Putamen (tissue), 1 donor: ENCODE measurements around the gene RNFT2.
"Not testable (repeated sequence)": the region's sequence is repeated elsewhere in the genome, so short reads cannot be mapped to it uniquely, and the experiment has no call there.

Experiments used
- DNase-seq: peaks from one replicate; pipeline ENCODE4 v3.0.0-alpha.2; 2016; ENCODE audit warnings: low spot score

The RNFT2 gene

DNA sequence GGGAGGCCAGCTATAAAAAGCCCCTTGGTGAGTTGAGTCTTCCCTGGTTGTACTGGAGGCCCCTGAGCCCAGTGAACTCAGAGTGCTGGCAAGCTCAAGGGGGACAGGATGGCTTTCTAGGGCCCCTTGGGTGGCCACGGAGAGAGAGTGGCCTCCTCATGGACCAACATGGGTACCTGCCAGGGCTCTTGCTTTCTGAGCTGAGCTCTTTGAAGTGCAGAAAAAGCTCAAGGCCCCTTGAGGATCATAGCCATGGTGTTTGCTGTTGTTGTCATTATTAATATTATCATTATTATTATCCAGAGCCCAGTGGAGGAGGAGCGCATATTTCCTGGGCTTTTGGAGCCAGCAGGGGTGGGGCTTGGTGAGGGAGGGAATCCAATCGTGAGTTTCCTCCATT is 6.7 kb downstream of the RNFT2 start:
- DNase-seq, result no peak

- DNase-seq, result no peak
Observed at GRCh38 chr12:116745554-116745953, 7.4 kb downstream of the RNFT2 start.

- DNase-seq, result no peak
Observed at GRCh38 chr12:116749884-116750283, 11.8 kb downstream of the RNFT2 start.

- no peak for DNase-seq
Observed at GRCh38 chr12:116750298-116750697, 12.2 kb downstream of the RNFT2 start.

DNA sequence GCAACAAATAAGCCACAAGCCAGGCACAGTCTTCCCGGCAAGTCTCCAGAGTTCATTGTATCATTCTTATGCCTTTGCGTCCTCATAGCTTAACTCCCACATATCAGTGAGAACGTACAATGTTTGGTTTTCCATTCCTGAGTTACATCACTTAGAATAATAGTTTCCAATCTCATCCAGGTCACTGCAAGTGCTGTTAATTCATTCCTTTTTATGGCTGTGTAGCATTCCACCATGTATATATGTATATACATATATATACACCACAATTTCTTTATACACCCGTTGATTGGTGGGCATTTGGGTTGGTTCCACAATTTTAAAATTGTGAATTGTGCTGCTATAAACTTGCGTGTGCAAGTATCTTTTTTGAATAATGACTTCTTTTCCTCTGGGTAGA is 16.0 kb downstream of the RNFT2 start:
- DNase-seq, result not testable (repeated sequence)

DNA sequence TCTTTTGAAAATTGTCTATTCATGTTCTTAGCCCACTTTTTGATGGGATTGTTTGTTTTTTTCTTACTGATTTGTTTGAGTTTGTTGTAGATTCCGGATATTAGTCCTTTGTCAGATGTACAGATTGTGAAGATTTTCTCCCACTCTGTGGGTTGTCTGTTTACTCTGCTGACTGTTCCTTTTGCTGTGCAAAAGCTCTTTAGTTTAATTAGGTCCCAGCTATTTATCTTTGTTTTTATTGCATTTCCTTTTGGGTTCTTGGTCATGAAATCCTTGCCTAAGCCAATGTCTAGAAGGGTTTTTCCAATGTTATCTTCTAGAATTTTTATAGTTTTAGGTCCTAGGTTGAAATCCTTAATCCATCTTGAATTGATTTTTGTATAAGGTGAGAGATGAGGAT is 16.7 kb downstream of the RNFT2 start:
- DNase-seq, result not testable (repeated sequence)

DNA sequence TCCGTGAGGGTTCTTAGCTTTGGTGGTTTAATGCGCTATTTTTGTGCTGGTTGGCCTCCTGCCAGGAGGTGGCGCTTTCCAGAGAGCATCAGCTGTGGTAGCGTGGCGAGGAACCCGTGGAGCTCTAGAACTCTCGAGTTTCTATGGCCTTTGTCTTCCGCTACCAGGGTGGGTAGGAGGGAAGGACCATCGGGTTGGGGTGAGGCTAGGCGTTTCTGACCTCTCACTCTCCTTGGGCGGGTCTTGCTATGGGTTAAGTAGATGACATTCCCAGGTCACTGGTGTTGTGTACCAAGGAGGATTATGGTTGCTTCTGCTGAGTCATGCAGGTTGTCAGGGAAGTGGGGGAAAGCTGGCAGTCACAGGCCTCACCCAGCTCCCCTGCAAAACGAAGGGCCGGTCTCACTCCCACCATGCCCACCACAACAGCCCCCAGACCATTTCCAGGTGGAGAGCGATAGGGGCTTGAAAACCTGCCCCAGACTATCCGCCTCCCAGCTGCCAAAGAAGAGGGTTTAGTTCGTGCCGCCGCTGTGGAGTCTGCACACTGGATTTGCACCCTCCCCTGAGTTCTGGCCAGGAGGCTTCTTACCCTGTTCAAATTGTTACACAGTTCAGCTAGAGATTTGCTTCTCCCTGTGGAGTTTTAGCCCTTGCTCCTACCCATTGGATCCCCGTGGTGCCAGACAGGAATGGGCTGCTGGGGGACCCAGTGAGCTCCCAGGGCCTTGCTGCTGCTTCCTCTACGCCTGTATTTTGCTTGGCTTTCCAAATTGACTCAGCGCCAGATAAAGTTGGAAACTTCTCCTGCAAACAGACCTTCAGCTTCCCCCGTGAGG is 21.9 kb downstream of the RNFT2 start:
- no peak for DNase-seq

DNA sequence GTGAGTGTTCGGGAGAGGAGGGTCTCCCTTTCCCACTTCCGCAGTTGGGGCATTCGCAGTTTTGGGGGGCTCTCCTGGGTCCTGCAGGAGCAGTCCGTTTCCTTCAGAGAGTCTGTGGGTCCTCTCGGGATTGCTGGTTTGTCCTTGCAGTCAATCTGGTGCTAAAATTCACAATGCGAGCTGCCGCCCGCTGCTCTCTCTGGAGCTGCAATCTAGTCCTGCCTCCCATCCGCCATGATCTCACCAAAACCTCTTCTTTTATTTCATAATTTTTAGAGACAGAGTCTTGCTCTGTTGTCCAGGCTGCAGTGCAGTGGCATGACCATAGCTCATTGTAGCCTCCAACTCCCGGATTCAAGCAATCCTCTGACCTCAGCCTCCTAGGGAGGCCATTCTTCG is 22.5 kb downstream of the RNFT2 start:
- DNase-seq, result no peak

- DNase-seq, result no peak
Observed at GRCh38 chr12:116761499-116761898, 23.4 kb downstream of the RNFT2 start.

DNA sequence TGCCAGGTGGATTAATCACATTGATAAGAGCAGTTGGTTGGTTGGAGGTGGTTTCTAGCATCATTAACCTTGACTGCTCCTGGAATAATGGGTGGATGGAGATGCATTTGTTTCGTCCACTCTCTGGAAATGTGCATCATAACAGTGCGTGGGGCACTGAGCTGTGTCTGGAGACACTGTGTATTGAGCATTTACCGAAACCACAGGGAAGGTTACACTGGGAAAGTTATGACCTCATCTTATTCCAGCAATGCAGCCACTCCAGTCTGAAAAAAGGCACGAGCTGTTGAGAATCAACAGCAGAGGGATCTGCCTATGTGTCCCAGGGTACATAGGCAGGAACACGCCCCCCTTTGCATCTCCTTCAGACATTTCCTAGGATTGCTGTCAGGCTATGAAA is 27.2 kb downstream of the RNFT2 start:
- DNase-seq, result no peak

GRCh38 chr12:116766285-116766684 is 28.2 kb downstream of the RNFT2 start:
- DNase-seq, result no peak

- no peak for DNase-seq
Observed at GRCh38 chr12:116766746-116767145, 28.6 kb downstream of the RNFT2 start.

DNA sequence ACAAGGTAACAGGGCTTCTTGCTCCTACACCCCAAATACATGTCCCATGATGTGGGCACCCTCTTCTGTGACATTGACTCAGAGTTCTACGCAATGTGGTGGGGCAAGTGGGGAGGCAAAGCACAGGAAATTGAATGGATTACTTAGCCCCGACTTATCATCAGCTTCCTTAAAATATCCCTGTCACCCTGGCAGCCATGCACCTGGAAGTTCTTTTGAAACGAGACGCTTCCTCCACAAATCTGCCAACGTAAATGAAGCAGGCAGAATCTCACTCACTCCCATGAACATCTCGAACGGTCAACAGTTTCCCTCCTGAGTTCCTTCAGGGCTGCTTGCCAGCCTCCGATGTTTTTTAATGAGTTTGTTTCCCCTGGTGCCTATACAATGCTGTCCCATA is 33.5 kb downstream of the RNFT2 start:
- no peak for DNase-seq

DNA sequence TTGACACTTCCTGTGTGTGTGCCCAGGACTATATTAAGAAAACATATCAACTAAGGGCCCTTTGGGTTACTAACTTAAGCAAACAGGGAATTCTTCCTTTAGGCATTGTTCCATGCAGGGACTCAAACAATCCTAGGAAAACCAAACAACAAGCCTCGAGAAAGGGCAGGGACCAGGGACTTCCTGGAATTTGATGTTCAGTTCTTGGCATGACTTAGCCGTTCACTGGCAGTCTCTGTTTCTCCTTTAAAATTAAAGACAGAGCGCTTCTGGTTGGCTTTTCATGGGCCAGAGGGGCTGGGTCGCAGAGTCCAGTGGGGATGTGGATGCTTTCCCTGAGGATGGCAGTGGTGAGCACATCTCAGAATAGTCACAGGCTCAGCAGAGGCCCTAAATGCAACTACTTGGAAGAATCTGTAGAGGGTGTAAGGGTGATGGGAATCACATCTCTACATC is 35.2 kb downstream of the RNFT2 start:
- DNase-seq, result no peak

DNA sequence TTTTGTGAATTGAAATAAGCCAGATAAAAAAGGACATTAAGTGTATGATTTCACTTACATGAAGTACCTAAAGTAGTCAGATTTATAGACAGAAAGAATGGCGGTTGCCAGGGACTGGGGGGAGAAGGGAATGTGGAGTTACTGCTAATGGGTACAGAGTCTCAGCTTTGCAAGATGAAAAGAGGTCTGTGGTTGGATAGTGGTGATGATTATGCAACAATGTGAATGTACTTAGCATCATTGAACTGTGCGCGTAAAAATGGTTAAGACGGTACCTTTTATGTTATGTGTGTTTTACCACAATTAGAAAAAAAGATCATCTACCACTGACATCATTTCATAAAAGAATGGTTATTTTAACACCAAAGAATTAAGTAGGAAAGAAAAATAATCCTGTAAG is 35.9 kb downstream of the RNFT2 start:
- no peak for DNase-seq

DNA sequence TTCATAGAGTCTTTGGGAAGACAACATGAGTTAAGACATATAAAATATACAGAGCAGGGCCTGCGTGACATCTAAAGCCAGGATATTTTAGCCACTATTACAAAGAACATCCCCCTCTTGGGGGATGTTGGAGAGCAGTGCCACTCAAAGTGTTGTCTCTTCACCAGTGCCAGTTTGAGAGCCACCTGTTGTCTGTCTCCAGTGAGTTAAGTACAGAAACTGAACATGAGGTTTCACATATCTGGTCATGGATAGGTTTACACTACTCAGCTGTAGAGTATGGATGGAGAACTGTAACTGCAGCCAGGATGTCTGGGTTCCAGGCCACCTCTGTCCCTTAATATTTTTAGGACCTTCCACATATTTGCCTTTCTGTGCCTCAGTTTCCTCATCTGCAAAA is 39.1 kb downstream of the RNFT2 start:
- DNase-seq, result no peak

DNA sequence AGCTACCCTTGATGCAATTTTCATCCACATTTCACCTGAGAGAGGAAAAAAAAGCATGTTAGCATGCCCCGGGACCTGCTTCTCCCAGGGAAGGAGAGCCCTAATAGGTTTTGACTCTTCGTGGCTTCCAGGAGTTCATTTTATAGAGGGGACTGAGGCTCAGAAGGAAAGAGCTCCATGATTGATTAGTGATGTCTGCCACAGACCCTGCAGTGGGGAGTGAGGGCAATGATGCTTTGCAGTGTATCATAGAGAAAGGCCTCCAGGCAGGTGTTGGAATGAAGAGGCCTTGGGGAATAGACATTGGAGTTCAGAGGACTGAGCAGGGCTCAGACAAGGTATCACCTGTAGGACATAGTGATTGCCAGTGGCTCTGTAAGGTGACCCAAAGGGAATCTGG is 41.5 kb downstream of the RNFT2 start:
- DNase-seq, result no peak

GRCh38 chr12:116780942-116781341 is 42.8 kb downstream of the RNFT2 start:
- no peak for DNase-seq

DNA sequence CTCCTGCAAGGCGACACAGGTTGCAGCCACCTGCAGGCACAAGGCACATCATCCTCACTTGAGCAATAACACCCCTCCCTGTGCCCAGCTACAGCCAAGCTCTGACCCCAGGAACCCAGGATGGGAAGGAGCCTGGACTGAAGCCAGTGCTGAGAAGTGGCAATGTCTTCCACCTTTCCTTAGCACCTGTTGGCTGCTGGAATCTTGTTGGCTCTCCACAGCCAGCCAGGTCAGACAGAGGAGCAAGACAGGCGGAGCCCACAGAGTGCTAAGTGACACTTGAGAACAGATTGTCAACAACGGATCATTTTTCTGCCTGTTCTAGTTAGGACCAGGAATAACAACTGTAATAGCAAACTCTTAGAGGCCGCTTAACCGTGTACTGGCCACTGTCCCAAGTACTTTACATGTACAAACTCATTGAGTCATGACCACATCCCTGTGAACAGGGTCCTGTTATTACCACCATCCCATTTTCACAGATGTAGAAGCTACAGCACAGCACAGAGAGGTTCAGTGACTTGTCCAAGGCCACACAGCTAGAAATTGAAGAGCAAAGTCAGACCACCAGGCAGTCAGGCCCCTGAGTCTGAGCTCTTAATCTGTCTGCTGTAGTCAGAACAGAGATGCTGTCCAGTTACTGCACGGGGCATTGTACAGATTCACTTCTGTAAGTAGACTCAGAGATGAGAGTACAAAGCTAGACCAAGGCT is 45.6 kb downstream of the RNFT2 start:
- no peak for DNase-seq

GRCh38 chr12:116784238-116784612 is 46.1 kb downstream of the RNFT2 start:
- no peak for DNase-seq

GRCh38 chr12:116789562-116789961 is 51.4 kb downstream of the RNFT2 start:
- DNase-seq, result not testable (repeated sequence)

- DNase-seq, result no peak
Observed at GRCh38 chr12:116790066-116790465, 52.0 kb downstream of the RNFT2 start.

DNA sequence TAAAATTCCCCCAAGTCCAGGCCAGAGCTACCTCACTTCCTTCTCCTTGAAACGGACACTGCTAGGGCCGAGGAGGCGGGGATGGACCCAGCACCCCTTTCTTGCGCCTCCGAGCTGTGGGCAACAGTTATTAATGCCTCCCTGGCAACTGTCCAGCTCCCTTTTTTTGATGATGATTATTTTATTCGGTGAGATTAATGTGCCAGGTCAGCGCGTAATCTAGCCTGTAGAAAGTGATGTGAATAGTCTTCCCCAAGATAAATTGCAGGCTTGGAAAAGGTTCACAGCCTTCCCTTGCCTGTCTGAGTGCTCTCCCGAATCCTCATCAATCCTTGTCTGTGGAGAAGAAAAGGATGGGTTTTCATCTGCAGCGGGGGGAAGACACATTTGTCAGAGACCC is 54.3 kb downstream of the RNFT2 start:
- DNase-seq, result no peak

DNA sequence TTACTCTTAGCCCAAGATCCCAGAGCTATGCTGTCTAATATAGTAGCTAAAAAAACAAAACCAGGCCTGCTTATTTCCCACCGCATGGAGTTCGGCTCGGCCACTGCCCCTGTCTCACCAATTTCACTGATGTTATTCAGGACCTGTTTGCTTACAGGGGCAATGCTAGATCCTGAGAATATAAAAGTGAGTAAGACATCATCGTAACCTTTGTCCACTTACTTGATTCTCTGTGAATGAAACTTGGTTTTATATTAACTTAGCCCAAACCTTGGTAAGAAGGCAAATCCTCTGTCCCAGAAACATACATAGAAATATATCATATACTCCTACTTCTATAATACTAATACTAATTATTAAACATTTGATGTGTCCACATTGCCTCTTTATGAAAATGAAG is 56.6 kb downstream of the RNFT2 start:
- DNase-seq, result no peak
